DMS153 (cell line): ENCODE results near the gene COG2.
"Not testable (repeated sequence)": the region's sequence is repeated elsewhere in the genome, so short reads cannot be mapped to it uniquely, and the experiment has no call there.

Experiments
- DNase-seq: peaks from one replicate; lab custom pipeline; 2025; lab: John Stamatoyannopoulos, UW

The COG2 gene

DNA sequence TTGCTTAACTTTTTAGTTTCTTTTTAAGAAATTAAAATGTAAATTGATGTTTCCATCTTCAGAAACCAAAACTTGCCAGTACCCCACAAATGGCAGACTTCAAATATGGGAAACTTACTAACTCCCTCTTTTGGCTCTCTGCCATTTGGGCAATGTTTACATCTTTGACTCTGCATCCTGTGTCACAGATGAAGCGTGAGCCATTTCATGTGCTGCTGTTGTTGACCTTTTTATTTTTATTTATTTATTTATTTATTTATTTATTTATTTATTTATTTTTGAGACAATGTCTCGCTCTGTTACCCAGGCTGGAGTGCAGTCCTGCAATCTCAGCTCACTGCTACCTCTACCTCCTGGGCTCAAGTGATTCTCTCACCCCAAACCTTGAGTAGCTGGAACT, 16.0 kb upstream of the COG2 start:
- DNase-seq: no peak

DNA sequence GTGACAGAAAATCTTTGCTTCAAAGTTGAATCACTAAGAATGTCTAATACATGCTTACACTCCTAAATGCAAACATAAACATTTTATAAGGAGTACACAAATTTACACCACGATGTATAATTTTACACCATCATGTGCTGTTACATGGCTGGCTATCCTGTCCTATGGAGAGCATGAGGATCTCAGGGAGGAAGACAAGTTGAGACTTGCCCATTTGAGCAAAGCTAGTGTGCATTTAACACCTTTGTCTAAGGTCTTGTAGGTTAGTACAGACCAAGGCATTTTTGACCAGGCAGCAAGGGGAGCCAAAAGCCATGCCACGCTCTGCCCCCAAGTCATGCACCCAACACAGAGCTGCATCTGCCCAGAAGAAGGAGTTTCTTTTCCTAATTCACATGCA, 14.5 kb upstream of the COG2 start:
- DNase-seq: peak; percentile 4

DNA sequence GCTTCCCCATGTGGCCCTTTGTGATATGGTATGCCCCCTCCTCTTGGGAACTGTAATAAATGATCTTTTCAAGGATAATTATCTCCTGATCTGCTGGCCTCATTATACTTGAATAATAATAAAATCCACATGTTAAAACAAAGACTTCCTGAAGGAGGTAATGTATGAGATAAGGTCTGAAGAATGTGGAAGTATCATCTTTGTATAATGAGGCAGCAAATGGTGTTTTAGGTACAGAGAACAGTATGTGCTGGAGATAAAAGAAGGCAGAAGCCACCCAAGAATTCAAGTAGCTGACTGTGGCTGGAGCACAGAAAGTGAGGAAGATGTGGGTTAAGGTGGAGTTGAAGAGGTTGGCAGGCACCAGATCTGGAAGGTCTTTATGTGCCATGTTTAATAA, 12.8 kb upstream of the COG2 start:
- no peak for DNase-seq

DNA sequence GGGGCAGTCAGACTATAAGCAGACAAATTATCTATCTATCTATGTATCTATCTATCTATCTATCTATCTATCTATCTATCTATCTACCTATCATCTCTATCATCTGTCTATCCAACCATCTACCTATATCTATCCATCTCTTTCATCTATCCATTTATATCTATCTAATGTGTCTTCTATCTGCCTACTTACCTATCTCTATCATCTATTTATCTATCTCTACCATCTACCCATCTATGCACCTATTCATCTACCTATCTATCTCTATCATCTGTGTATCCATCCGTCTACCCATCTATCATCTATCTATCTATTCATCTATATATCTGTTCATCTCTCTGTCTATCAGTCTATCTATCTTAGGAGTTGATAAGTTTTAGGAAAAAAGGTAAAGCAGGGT, 10.8 kb upstream of the COG2 start:
- DNase-seq: no peak

DNA sequence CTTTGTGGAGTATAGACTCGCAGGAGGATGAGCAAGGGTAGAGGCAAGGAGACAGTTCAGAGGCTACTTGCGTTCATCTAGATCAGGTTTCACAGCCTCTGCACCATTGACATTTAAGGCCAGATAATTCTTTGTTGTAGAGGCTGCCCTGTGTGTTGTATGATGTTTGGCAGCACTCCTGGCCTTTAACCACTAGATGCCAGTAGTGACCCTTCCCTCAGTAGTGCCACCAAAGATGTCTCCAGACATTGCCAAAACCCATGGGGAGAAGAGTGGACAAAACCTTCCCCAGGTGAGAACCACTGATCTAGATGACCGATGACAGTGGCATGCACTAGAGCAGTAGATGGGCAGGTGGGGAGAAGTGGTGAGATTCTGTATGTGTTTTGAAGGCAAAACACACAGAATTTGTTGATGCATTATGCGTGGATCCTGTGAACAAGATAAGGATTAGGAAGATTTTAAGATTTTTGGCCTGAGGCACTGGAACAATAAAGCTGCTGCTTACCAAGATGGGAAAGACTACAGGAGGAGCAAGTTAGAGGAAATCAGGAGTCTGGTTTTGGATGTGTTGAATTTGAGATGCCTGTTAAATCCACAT, 9.9 kb upstream of the COG2 start:
- peak; percentile 39 for DNase-seq

DNA sequence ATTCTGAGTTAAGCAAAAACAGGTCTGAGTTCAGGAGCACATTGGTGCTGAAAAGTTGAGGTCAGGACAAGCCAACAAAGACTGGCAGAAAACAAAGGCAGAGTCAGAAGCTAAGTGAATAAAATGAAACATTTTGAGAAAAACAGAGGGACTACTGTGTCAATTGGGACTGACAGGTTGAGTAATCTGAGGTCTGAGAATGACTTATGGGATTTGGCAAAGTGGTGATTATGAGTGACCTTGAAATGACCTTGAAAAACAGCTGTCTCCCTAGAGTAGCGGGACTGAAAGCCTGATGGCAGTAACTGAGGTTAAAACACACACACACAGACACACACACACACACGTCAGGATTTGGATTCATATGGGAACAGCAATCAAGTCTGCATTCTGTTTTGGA, 8.8 kb upstream of the COG2 start:
- DNase-seq: no peak

DNA sequence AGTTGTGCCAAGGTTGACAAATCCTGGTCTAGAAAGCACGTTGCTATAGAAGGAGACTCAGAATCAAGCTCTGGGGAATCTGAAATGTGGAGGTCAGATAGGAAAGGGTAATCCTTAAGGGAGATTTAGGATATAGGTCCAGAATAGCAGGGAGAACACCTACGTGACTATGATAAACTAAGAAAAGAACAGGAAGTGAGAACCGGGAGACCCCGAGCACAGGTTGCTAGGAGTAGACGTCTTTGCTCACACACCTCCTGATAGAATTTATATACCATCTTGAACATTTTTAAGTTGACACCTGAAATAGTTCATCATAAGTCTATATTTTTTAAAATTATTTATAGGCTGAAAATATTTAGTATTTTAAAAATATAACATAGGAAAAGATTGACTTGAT, 7.9 kb upstream of the COG2 start:
- DNase-seq: no peak

DNA sequence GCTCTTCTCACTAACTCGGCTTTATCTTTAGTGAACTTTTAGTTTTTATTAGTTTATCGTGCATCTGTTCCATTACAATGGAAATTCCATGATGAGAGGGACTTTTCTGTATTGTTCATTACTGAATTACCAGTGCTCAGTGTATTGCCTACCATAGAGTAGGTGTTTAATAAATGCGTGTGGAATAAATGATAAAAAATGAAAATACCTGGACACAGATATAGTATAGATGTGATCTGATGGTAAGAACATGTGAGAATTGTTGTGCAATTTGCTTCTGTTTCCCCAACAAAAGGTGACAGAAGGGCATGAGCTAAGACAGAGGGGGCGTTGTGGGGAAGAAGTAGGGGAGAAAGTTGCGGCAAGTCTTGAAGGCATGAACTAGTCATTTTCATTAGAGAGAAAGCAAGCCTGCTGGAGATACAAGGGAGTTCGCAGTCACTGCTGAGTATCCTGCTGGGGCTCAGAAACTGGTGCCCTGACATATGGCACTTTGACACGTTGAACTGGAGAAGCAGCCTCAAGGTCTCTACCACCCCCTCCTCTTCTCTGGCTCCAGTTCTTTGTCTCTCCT, 5.6 kb upstream of the COG2 start:
- DNase-seq: no peak

DNA sequence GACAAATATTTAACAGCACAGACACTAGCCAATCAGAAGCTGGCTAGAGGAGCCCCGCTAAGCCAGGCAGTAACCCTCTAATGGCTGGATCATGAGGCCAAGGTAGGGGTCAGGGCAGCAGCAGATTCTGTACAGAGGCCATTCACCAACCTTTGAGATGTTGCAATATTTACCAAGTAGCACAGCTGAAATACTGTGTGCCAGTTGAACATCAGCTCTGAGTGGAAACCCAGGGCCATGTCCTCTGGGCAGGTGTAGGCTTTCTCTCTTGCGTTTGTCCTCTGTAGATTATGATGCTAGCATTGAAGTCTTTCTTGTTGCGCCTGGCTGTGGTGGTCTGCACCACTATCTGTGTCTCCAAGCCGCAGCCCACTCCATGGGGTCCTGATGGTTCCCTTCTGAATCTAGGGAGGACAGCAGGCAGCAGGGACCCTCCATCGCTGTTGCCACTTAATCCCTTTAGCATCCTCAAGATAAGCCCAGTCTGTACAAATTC, 2.5 kb upstream of the COG2 start:
- DNase-seq: no peak

DNA sequence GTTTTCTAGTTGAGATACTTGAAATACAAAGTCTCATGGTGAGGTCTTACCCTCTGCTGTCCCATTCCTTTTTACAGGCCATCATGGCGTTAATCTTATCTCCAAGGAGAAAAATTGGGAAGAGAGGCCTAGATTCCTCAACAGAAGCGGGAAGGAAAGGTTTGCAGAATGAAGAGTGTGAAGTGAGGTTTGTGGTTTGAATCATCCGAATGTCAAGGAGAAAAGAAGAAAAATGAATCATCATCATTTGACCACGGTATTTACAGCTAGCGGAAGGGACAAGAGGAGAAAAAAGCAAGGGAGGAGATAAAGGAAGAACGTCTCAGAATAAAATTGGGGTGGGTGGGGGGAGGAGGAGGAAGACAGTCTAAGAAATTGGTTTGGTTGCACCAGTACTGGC, 935 bp upstream of the COG2 start:
- DNase-seq: no peak

DNA sequence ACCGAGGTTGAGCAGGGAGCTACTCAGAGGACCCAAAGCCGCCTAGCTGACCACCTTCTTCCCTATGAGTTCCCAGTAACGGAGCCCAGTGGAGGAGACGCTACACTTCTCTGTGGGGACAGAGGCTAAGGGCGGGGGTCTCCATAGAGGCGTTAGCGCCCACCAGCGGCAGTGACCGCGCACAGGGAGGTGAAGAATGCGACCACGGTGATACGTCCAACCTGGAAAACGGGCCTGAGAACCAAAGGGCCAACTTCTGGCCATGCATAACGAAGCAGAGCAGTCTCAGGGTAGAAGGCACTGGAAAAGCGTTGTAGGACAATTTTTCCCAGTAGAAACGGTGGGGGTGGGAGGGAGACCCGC, 400 bp upstream of the COG2 start:
- DNase-seq: no peak

DNA sequence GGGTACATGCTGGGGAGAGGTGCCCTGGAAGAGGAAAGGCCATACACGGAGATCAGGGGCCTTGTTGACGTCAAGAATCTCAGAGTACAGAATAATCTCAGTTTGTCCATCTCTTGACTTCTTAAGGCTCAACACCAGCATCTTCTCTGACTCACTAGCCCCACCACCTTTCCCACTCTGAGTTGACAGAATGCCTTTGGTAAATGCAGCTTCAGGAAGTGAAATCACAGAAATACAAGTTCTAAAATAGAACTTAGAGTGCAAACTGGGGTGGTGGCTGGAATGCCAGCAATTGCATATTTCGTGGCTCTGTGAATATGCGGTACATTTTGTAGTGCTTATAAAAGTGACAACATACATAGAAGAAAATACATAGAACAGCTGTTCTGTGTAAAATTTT, 1.6 kb downstream of the COG2 start:
- no peak for DNase-seq

DNA sequence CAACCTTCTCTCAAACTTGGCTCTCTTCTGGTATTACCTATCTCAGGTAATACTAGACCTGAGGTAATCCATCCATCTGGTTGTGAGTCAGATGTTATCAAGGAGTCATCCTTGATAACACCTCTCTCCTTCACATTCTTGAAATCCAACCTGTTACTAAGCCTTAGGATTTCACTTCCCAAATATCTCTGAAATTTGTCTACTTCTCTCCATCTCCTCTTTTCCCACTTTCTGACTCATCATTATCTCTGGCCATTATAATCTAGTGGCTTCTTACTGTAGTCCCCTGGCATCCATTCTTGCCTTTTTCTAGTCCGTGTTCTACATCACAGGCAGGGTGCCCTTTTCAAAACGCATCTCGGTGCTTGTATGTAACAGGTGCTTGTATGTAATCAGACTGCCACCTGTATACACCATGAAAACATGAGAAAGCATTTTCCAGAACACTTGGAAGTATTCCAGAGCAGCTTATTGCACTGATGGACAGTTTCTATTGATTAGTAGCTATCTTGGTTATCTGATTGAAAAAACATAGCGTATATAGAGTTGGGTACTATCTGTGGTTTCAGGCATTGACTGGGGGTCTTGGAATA, 4.5 kb downstream of the COG2 start:
- no peak for DNase-seq

DNA sequence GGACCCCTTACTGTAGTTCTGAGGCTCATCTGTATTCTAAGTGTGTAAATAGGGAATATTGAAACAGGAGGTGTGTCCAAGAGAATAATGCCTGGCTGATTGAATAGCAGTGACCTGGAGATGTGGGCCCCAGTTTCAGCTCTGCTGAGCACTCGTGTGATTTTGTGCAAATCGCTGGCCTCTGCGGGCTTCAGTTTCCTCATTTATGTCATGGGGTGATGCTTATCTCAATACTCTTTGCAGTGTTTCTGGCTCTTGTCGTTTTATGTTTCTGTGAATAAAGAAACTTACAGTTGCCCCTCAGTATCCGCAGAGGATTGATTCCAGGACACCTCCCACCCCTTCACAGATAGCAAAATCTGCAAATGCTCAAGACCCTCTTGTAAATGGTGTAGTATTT, 5.0 kb downstream of the COG2 start:
- DNase-seq: no peak

DNA sequence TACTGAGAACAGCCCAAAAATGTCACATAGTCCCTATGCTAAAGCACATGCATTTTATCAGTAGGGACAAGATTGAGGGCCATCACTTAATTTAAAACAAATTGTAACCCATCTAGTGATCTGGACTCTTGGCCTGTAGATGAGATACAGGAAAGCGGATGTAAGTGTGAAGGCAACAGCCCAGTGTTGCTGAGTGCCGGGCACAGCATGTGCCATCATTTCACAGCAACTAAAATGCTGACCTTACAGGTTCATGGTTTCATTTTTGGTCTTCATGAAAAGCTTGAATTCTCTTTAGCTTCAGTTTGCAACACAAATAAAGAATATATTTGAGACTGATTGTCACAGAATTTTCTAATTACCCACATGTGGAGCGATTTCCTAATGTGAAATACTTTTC, 5.8 kb downstream of the COG2 start:
- DNase-seq: no peak

DNA sequence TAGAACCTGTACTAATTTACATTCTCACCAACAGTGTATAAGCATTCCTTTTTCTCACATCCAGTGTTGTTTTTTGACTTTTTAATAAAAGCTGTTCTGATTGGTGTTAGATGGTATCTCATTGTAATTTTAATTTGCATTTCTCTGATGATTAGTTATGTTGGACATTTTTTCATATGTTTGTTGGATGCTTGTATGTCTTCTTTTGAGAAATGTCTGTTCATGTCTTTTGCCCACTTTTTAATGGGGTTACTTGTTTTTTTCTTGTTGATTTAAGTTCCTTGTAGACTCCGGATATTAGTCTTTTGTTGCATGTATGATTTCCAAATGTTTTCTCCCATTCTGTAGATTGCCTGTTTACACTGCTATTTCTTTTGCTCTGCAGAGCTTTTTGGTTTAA, 8.0 kb downstream of the COG2 start:
- no peak for DNase-seq

DNA sequence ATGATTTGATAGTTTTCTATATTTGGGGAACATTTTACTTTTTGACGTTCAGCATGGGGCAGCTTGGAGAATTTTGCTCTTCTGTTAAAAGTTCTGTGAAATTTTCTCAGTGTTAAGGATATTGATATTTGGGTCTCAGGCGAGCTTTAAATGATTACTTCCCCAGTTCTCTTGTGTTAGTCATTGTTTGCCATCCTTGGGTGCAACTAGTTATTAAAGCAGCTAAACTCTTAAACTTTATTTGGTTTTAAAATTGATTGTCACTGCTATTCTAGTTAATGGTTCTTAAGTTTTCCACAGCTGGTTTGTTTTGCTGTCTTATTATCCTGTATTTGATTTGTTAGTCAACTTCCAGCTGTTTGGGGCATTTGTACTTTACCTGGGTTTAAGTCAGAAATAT, 9.0 kb downstream of the COG2 start:
- DNase-seq: no peak

DNA sequence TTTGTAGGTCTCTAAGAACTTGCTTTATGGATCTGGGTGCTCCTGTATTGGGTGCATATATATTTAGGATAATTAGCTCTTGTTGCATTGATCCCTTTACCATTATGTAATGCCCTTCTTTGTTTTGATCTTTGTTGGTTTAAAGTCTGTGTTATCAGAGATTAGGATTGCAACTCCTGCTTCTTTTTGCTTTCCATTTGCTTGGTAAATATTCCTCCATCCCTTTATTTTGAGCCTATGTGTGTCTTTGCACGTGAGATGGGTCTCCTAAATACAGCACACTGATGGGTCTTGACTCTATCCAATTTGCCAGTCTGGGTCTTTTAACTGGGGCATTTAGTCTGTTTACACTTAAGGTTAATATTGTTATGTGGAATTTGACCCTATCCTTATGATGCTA, 14.4 kb downstream of the COG2 start:
- not testable (repeated sequence) for DNase-seq

DNA sequence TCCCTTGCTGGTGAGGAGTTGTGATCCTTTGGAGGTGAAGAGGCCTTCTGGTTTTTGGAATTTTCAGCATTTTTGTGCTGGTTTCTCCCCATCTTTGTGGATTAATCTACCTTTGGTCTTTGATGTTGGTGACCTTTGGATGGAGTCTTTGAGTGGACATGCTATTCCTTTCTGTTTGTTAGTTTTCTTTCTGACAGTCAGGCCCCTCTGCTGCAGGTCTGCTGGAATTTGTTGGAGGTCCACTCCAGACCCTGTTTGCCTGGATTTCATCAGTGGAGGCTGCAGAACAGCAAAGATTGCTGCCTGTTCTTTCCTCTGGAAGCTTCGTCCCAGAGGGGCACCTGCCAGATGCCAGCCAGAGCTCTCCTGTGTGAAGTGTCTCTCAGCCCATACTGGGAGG, 15.8 kb downstream of the COG2 start:
- not testable (repeated sequence) for DNase-seq

DNA sequence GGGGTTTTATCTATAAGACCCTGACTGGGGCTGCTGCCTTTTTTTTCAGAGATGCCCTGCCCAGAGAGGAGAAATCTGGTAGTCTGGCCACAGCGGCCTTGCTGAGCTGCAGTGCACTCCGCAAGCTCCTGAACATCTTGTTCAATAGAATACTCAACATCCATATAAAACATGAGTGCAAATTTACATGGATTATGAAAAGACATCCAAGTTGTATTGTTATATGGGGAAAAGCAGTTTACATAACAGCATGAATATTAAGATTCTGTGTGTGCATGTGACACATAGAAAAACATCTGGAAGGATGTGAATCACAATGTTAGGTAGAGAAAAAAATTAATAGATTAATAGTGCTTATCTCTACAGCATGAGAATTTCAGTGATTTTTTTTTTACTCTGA, 16.4 kb downstream of the COG2 start:
- no peak for DNase-seq

DNA sequence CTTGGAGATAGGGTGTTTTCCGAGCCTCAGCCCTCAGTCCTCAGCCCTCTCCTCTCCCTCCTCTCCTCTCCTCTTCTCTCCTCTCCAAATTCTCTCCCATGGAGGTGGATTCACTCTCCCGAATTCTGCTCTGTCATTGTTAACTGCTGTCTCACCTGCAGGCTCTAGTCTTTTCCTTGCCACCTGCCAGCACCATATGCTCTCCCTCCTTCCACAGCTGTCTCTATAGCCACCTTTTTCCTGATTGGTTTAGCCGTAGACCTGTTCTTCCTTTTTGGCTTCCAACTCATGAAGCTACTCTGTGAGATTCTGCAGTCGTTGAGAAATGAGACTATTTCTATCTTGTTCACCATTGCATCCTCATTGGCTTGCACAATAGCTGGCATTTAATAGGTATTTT, 19.7 kb downstream of the COG2 start:
- DNase-seq: no peak

DNA sequence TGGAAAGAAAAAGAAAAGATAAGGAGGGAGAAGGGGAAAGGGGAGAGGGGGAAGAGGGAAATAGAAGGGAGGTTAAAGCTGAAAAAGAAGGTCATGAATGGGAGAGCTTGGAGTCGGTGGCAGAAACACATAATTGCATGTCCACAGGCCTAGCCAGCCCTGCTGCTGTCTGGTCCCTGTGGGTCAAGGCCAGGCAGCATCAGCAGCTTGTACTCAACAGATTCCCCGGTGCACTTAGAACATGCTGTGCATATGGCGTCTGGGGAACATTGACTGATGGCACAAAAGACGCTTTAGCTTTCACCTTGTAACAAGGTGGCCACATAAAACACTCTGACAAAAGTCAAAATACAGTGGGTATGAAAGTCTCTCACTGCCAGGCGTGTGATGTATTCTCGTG, 25.9 kb downstream of the COG2 start:
- no peak for DNase-seq

DNA sequence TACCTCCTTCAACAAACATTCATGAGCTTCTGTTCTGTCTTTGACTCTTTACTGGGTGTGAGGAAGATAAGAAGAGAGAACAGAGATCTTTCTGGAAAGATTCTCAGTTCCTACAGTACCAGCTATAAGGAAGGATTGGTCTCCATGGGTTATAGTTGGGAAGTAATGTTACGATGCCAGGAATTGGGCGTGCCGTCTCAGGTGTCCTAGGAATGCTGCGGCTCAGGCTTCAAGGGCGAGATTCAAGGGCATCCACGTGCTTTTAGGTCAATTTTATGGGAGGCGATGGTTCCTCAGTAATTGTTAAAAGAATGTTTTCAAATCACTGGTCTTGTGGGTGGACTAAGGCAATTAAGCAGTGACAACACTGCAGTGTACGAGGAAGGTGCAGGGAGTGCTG, 27.3 kb downstream of the COG2 start:
- no peak for DNase-seq

DNA sequence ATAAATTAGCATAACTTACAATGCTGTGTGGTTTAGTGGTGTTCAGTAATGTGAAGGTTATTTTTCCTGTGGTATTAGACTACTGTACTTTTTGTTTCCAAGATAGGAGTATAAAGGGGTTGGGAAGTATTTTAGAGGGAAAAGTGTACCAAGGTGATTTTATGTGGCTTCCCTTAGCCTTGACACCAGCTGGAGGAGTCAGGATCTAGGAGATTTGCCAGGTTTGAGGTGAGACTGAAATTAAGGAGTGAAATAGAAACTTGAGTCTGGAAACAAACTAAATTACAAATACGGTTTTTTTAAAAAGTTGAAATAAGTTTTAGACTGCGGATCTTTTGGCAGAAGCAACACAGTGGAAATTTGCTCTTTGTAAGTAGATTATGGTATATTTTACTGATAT, 32.3 kb downstream of the COG2 start:
- DNase-seq: no peak
